RCC 7860 (cell line): ENCODE results near the gene ROR2.

Experiments used
- DNase-seq: peaks from one replicate; pipeline ENCODE4 v3.0.0-alpha.2; 2015; ENCODE audit warnings: low spot score
- FAIRE-seq: peaks from 2 replicates; lab custom pipeline; 2012; peaks lifted over from hg19 to GRCh38; lab: Jason Lieb, UNC

ROR2 gene

GRCh38 chr9:91697201-91697600 is 252.8 kb downstream of the ROR2 start:
- no peak for DNase-seq
- FAIRE-seq = no peak

GRCh38 chr9:91694081-91694870 is 255.8 kb downstream of the ROR2 start:
- FAIRE-seq (no peak), DNase-seq (no peak)

GRCh38 chr9:91693226-91693625 is 256.8 kb downstream of the ROR2 start:
- FAIRE-seq (no peak), DNase-seq (no peak)

- FAIRE-seq = no peak
- no peak for DNase-seq
Measured at GRCh38 chr9:91690540-91691249, 259.3 kb downstream of the ROR2 start.

GRCh38 chr9:91689006-91689405 is 261.0 kb downstream of the ROR2 start:
- DNase-seq = no peak
- FAIRE-seq = no peak

- no peak for DNase-seq
- FAIRE-seq = no peak
Measured at GRCh38 chr9:91683269-91683668, 266.8 kb downstream of the ROR2 start.

- FAIRE-seq (no peak), DNase-seq (no peak)
Measured at GRCh38 chr9:91682806-91683205, 267.2 kb downstream of the ROR2 start.

- FAIRE-seq (no peak), DNase-seq (no peak)
Measured at GRCh38 chr9:91681461-91682305, 268.3 kb downstream of the ROR2 start.

GRCh38 chr9:91680998-91681397 is 269.0 kb downstream of the ROR2 start:
- DNase-seq (no peak), FAIRE-seq (no peak)

- DNase-seq (peak; percentile 14), FAIRE-seq (peak; percentile 2)
Measured at GRCh38 chr9:91680106-91680505, 269.9 kb downstream of the ROR2 start.

- FAIRE-seq = no peak
- DNase-seq = no peak
Measured at GRCh38 chr9:91678807-91679580, 271.0 kb downstream of the ROR2 start.

- no peak for DNase-seq
Measured at GRCh38 chr9:91677822-91678436, 272.1 kb downstream of the ROR2 start.

GRCh38 chr9:91677331-91677730 is 272.7 kb downstream of the ROR2 start:
- DNase-seq = no peak
- FAIRE-seq = no peak

More at GRCh38 chr9:91677822-91678436, 272.1 kb downstream of the ROR2 start:
- FAIRE-seq = no peak

- DNase-seq (peak; percentile 54), FAIRE-seq (peak; percentile 22)
Measured at GRCh38 chr9:91676046-91676445, 274.0 kb downstream of the ROR2 start.

GRCh38 chr9:91664663-91665062 is 285.4 kb downstream of the ROR2 start:
- FAIRE-seq = no peak
- DNase-seq = no peak

- FAIRE-seq (no peak), DNase-seq (no peak)
Measured at GRCh38 chr9:91663858-91664257, 286.2 kb downstream of the ROR2 start.

GRCh38 chr9:91661451-91661850 is 288.6 kb downstream of the ROR2 start:
- FAIRE-seq = no peak
- no peak for DNase-seq

- FAIRE-seq = no peak
- no peak for DNase-seq
Measured at GRCh38 chr9:91660521-91660920, 289.5 kb downstream of the ROR2 start.

GRCh38 chr9:91659529-91660495 is 290.2 kb downstream of the ROR2 start:
- DNase-seq (no peak), FAIRE-seq (peak; percentile 7)
